ENCODE results near the gene PCDHGC4. TPM values are rescaled to one million over a fixed set of nuclear protein-coding genes. Genes with fewer than 3 reads are reported as not detected.

PCDHGC4 gene
- total and polyA plus RNA-seq, 2 of the 13 experiments (the other 11 are each of a cell fraction or from before 2014, with no cell fraction given) = 0.07 TPM; not detected in 1

DNA sequence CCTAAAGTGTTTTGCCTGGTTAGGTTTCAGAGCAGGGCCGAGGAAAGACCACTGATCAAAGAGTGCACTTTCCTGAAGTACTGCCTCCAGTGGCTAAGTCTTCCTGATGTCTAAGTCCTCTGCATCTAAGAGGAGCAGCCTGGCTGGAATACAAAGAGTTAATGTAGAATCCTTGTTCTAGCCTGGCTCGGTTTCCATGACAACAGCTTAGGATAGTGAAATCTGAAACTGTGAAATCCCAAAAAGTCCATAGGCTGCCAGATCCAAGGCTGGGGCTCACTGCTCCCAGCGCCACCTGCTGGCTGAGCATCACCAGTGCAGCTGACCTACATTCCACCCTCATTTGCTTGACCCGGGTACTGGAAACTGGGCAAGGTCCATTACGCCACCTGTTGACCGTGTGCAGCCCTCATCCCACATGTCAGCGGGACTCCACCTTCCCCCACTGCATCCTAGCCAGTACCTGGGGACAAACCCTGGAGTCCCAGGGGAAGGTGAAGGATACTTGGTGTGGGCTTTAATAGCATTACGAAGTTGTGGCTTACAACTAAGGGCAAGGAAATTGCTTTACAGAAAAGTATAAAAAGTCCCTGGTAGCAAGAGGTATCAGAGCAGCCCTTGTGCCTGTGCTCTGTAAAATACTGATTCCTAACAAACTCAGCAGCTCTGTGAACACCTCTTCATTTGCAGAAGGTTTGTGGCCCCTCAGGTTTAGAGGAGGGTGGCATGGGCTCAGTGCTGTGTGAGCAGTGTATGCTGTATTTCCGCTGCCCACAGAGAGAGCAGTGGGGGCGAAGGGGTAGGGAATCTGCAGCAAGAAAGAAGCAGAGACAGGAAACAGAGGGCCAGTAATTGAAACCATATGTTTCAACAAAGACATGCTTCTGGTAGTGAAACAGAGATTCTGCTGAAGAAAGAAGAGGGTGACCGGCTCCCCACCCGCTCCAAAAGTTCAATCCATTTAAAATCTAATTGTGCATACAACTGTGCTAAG, 40.1 kb downstream of the PCDHGC4 start (continued):
- TF ChIP-seq ZNF546 (CRISPR knock-in tag; conservative IDR thresholded peaks at IDR 0.05) (no peak), HNRNPH1 (optimal IDR thresholded peaks at IDR 0.05; ENCODE audit: low read depth, low read length) (no peak), RFX1 (IDR thresholded peaks at IDR 0.05) (peak; percentile 79), YEATS4 (CRISPR knock-in tag; IDR thresholded peaks at IDR 0.05; ENCODE audit: borderline replicate concordance) (peak; percentile 51; the same call in 1 of the 2 replicates), THYN1 (CRISPR knock-in tag; IDR thresholded peaks at IDR 0.05; ENCODE audit: borderline replicate concordance, low read depth) (no peak), ZNF672 (CRISPR knock-in tag; IDR thresholded peaks at IDR 0.05) (no peak), ZFX (CRISPR knock-in tag; IDR thresholded peaks at IDR 0.05; ENCODE audit: low read depth) (no peak), NR2F6 (IDR thresholded peaks at IDR 0.05) (peak; percentile 37; the same call in 1 of the 2 replicates), NR2F6 (CRISPR knock-in tag; IDR thresholded peaks at IDR 0.05) (peak; percentile 79), PPARG (CRISPR knock-in tag; conservative IDR thresholded peaks at IDR 0.05) (no peak), BORCS8-MEF2B (CRISPR knock-in tag; IDR thresholded peaks at IDR 0.05) (peak; percentile 66; the same call in 1 of the 2 replicates), ZNF235 (CRISPR knock-in tag; IDR thresholded peaks at IDR 0.05; ENCODE audit: borderline replicate concordance) (no peak), JDP2 (CRISPR knock-in tag; IDR thresholded peaks at IDR 0.05; ENCODE audit: borderline replicate concordance) (no peak), NPAS2 (CRISPR knock-in tag; IDR thresholded peaks at IDR 0.05; ENCODE audit: borderline replicate concordance) (no peak), EP300 (IDR thresholded peaks at IDR 0.05; ENCODE audit: low read depth in 2 of 2, low read length in 2 of 2) (peak; percentile 8 to 48; a peak in 1 of 4 replicates), EP300 (CRISPR knock-in tag; IDR thresholded peaks at IDR 0.05; ENCODE audit: borderline replicate concordance) (no peak)
- TF ChIP-seq, protein P1, sequence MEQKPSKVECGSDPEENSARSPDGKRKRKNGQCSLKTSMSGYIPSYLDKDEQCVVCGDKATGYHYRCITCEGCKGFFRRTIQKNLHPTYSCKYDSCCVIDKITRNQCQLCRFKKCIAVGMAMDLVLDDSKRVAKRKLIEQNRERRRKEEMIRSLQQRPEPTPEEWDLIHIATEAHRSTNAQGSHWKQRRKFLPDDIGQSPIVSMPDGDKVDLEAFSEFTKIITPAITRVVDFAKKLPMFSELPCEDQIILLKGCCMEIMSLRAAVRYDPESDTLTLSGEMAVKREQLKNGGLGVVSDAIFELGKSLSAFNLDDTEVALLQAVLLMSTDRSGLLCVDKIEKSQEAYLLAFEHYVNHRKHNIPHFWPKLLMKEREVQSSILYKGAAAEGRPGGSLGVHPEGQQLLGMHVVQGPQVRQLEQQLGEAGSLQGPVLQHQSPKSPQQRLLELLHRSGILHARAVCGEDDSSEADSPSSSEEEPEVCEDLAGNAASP (CRISPR knock-in tag; IDR thresholded peaks at IDR 0.05; ENCODE audit: borderline replicate concordance) = peak; percentile 47; the same call in 1 of the 2 replicates
- TF ChIP-seq, protein P2, sequence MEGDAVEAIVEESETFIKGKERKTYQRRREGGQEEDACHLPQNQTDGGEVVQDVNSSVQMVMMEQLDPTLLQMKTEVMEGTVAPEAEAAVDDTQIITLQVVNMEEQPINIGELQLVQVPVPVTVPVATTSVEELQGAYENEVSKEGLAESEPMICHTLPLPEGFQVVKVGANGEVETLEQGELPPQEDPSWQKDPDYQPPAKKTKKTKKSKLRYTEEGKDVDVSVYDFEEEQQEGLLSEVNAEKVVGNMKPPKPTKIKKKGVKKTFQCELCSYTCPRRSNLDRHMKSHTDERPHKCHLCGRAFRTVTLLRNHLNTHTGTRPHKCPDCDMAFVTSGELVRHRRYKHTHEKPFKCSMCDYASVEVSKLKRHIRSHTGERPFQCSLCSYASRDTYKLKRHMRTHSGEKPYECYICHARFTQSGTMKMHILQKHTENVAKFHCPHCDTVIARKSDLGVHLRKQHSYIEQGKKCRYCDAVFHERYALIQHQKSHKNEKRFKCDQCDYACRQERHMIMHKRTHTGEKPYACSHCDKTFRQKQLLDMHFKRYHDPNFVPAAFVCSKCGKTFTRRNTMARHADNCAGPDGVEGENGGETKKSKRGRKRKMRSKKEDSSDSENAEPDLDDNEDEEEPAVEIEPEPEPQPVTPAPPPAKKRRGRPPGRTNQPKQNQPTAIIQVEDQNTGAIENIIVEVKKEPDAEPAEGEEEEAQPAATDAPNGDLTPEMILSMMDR (CRISPR knock-in tag; IDR thresholded peaks at IDR 0.05) = peak; percentile 99
- TF ChIP-seq, protein P3, sequence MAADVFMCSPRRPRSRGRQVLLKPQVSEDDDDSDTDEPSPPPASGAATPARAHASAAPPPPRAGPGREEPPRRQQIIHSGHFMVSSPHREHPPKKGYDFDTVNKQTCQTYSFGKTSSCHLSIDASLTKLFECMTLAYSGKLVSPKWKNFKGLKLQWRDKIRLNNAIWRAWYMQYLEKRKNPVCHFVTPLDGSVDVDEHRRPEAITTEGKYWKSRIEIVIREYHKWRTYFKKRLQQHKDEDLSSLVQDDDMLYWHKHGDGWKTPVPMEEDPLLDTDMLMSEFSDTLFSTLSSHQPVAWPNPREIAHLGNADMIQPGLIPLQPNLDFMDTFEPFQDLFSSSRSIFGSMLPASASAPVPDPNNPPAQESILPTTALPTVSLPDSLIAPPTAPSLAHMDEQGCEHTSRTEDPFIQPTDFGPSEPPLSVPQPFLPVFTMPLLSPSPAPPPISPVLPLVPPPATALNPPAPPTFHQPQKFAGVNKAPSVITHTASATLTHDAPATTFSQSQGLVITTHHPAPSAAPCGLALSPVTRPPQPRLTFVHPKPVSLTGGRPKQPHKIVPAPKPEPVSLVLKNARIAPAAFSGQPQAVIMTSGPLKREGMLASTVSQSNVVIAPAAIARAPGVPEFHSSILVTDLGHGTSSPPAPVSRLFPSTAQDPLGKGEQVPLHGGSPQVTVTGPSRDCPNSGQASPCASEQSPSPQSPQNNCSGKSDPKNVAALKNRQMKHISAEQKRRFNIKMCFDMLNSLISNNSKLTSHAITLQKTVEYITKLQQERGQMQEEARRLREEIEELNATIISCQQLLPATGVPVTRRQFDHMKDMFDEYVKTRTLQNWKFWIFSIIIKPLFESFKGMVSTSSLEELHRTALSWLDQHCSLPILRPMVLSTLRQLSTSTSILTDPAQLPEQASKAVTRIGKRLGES (CRISPR knock-in tag; IDR thresholded peaks at IDR 0.05; ENCODE audit: borderline replicate concordance) = no peak
- TF ChIP-seq, protein P4, sequence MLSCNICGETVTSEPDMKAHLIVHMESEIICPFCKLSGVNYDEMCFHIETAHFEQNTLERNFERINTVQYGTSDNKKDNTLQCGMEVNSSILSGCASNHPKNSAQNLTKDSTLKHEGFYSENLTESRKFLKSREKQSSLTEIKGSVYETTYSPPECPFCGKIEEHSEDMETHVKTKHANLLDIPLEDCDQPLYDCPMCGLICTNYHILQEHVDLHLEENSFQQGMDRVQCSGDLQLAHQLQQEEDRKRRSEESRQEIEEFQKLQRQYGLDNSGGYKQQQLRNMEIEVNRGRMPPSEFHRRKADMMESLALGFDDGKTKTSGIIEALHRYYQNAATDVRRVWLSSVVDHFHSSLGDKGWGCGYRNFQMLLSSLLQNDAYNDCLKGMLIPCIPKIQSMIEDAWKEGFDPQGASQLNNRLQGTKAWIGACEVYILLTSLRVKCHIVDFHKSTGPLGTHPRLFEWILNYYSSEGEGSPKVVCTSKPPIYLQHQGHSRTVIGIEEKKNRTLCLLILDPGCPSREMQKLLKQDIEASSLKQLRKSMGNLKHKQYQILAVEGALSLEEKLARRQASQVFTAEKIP (CRISPR knock-in tag; IDR thresholded peaks at IDR 0.05; ENCODE audit: borderline replicate concordance) = no peak

Data from HepG2 (cell line).